Gastroesophageal sphincter (tissue), 3 donors: Measurements from ENCODE around the gene PPM1L.

Experiments used
- CTCF ChIP-seq, 4 experiments: fragments of 200-600 bp in 2 of 4; fragments of 450-650 bp in 2 of 4; sonication (generic) in 1 of 4; IDR thresholded peaks; one replicate each; pipeline ENCODE4 v1.5.1; 2017 to 2019; ENCODE audit warnings: antibody characterized with exemption in 4 of 4, mild to moderate bottlenecking in 2 of 4, moderate library complexity in 2 of 4
- POLR2A ChIP-seq, 2 donors: fragments of 450-650 bp; IDR thresholded peaks; one replicate each; pipeline ENCODE4 v1.6.1; 2017; ENCODE audit warnings: antibody characterized with exemption in 2 of 2, mild to moderate bottlenecking in 2 of 2, moderate library complexity in 1 of 2

GRCh38 chr3:160921020-160921635 is 165.1 kb downstream of the PPM1L start:
- TF ChIP-seq CTCF (IDR thresholded peaks at IDR 0.05) (peak; percentile 53 to 79 (median 66)), POLR2A (IDR thresholded peaks at IDR 0.05) (no peak)
